Measurements from ENCODE around the gene TOB2.
"Not testable (repeated sequence)": the region's sequence is repeated elsewhere in the genome, so short reads cannot be mapped to it uniquely, and the experiment has no call there.

DNA sequence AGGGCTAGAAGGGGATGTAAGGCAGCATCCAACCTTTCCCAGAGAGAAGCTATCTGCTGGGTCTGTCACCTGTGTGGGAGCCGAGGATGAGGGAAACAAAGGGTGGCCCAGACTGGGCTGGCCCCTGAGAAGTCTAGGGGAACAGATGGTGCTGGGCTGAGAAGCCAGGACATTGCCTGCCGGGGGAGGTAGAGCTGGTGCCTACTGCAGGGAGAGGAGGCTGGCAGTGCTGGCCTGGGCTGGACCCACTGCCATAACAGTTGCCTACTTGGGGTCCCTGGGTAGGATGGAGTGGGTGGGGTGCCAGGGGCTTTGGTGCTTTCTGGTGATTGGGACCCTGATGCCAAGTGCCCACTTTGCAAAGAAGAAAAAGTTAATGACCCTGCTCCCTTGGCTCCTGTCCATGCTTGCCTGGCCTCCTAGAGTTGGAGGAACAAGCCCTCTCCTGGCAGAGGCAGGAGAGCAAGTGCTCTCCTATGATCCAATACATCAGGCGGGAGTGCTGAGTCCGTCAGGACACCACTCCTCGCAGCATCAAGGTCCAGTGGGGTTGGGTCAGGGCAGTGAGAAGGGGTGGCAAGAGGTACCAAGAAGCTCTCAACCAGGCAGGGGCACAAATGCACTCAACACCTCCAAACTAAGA, 12.1 kb downstream of the TOB2 start:
- TF ChIP-seq, protein P1, sequence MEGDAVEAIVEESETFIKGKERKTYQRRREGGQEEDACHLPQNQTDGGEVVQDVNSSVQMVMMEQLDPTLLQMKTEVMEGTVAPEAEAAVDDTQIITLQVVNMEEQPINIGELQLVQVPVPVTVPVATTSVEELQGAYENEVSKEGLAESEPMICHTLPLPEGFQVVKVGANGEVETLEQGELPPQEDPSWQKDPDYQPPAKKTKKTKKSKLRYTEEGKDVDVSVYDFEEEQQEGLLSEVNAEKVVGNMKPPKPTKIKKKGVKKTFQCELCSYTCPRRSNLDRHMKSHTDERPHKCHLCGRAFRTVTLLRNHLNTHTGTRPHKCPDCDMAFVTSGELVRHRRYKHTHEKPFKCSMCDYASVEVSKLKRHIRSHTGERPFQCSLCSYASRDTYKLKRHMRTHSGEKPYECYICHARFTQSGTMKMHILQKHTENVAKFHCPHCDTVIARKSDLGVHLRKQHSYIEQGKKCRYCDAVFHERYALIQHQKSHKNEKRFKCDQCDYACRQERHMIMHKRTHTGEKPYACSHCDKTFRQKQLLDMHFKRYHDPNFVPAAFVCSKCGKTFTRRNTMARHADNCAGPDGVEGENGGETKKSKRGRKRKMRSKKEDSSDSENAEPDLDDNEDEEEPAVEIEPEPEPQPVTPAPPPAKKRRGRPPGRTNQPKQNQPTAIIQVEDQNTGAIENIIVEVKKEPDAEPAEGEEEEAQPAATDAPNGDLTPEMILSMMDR (IDR thresholded peaks at IDR 0.05; ENCODE audit: low read length), result not testable (repeated sequence)
- TF ChIP-seq EZH2 (IDR thresholded peaks at IDR 0.05; ENCODE audit: borderline replicate concordance, low read length), result not testable (repeated sequence)

Measured in OCI-LY1 (cell line).